Dermis blood vessel endothelial cell (primary cell): ENCODE results near the gene OSBPL7. TPM values are rescaled to one million over a fixed set of nuclear protein-coding genes. Genes with fewer than 3 reads are reported as not detected.

Experiments used
- DNase-seq: peaks from one replicate; pipeline ENCODE4 v3.0.0; 2010
- total RNA-seq: library from RNA; depleted of rRNA; stranded (reverse); fragments of >200 nt; gene quantifications from 2 replicates; pipeline ENCODE4 v1.2.3, GENCODE V29; 2014

Gene OSBPL7, protein sequence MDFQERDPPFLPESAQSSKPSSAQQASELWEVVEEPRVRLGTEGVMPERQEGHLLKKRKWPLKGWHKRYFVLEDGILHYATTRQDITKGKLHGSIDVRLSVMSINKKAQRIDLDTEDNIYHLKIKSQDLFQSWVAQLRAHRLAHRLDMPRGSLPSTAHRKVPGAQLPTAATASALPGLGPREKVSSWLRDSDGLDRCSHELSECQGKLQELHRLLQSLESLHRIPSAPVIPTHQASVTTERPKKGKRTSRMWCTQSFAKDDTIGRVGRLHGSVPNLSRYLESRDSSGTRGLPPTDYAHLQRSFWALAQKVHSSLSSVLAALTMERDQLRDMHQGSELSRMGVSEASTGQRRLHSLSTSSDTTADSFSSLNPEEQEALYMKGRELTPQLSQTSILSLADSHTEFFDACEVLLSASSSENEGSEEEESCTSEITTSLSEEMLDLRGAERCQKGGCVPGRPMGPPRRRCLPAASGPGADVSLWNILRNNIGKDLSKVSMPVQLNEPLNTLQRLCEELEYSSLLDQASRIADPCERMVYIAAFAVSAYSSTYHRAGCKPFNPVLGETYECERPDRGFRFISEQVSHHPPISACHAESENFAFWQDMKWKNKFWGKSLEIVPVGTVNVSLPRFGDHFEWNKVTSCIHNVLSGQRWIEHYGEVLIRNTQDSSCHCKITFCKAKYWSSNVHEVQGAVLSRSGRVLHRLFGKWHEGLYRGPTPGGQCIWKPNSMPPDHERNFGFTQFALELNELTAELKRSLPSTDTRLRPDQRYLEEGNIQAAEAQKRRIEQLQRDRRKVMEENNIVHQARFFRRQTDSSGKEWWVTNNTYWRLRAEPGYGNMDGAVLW
- 8.9 and 11.6 TPM in 2 replicates for total RNA-seq

DNA sequence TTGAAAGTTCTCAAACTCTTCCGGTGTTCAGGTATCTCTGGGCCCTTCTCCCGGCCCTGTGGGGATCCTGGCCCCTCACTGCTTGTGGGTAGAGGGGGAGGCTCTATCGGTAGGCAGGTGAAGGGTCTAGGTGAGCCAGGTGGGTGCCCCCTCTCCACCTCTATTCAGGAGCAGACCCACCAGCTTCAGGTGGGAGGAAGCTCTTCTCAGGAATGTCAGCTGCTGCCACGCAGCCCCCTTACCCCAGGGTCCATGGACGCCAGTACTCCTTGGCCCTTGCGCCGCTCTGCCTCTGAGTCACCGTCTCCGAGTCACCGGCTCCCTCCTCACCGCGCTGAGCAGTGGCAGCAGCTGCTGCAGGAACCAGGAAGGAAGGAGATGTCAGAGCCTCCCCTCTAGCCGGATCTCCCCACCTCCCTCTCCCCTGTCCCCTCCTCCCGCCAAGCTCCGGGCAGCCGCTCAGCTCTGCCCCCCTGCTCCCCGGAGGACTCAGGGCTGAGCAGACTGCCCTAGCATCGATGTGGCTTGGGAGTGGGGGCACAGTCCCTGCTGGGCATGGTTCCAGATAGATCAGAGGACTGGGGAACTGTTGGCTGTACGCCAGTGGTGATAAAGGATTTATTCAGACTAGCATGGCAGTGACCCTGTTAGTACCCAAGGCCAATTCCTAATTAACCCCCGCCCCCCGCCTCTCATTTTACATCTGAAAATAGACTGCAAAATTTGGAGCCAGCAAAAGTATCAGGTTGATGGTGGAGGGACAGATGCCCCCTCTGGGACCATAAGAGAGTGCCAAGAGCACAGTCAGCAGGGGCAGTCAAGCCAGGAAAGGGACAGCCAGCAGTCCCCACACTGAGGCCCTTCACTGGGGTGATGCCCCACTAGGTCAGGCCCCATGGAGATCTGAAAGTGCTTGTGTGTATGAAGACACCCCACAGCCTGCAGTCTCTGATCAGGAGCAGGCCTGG is at the start of gene OSBPL7:
Gene OSBPL7 (minus strand): TSS at position 371 of the 968 bp plus-strand sequence. CDS start 1,516 bp downstream, outside the sequence.
- DNase-seq: peak; percentile 95

DNA sequence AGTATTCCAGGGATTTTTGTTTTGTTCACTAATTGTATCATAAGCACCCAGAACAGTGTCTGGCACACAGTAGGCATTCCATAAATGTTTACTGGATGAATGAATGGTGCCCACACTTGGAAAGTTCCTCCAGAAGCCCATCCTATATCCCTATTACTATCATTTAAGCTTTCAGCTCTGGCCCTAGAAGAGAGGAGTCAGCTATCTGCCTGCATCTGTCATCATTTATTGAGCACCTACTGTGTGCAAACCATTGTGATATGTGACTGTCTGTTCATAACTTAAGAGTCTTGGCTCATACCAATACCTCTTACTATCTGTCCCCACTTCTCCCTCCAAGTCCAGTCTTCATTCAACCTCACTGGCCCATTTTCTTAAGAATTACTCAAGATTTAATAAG is 49.5 kb upstream of the OSBPL7 start:
- no peak for DNase-seq

DNA sequence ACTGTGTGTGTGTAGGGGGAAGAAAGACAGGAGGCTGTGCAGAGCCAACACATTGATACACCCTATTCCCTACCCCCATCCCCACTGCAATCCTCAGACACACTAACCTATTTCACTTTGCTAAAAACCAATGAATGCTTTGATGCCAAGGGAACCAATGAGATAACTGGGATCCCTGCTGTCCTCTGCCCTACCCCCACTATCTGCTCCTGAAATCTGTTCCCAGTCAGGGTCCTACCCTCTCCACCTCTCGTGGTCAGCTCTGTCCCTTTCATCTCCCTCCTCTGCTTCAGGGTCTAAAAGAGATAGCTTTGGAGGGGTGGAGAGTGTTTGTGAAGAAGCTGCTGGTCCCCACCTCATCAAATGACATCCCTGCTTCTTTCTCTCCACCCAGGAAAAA is 48.5 kb upstream of the OSBPL7 start:
- no peak for DNase-seq

DNA sequence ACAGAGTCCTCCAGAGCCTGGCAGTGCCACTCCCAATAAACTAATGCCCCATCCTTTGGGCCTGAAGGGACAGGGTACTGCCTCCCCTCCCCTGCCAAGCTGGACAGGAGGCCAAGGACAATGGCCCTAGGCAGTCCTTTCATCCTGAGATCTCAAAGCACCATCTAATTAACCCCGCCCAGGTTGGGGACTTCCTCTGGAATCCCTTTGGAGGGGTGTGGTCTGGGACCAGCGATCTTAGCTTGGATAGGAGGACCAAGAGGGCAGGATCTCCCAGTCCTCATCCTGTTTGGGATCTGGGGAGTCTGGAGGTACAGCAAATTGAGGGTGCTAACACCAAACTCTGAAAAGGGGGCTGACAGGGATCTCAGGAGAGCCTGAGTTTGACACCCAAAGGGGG is 47.5 kb upstream of the OSBPL7 start:
- DNase-seq: no peak

DNA sequence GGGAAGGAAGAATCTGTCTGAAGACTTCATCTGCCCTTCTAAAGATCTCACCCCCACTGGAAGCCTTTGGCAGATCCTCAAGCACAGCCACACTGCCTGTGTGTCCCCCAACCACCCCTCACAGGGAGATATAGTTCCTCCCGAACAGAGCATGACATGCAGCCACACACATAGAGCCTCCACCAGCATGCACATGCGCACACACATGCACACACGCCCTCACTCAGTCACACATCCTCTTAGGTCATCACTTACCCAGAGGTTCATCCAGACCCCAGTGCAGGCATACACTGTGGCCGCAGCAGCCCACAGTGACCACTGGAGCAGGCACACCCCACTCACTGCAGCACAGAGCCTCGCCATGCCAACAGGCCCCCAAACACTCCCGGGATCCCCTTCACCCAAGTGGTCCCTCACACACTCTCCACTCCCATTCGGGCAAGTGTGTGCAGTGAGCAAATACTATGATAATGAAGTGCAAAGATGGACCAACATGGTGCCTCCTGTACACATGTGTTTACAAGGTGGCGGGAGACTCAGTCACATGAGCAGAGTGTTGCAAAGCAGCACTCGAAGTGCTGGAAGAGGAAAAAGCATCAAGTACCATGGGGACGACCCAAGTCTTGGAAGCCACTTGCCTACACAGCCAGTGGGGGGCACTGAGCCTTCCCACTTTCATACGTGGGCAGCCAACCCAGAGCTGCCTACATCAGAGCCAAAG is 46.4 kb upstream of the OSBPL7 start:
- DNase-seq: no peak

DNA sequence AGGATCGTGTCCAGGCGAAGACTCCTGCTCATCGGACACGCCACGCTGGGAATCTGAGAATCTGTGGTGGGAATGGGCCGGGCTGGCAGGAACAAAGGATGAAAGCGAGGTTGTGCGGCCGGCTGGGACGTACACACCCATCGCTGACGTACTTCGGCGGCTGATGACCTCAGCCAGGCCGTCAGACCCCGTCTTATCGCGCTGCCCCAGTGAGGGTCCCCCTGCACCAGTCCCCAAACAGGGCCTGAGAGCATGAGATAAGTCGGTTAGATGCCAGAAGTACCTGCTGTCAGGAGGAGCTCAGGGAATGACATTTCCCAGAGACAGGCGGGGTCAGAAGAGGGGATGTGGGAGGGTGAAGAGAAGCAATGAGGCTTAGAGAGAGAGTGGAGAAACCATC is 45.3 kb upstream of the OSBPL7 start:
- no peak for DNase-seq

DNA sequence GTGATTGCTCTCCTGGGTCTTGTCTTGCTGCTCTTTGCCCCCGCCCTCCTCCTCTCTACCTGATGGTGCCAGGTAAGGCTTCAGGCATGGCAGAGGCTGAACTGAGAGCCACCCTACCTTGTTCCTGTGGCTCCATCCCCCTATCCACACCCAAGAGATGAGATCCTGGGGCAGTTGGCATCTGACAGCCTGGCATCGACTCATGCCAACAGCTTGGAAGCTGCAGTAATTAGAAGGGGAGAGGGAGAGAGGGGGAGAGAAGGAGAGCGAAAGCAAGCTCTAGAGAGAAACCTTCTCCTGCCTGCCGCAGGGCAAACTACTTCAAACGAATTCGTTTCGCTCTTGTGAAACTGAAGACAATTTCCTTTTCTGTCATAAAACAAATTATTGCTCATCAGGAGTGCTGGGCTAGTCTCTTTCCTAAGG is 43.2 kb upstream of the OSBPL7 start:
- no peak for DNase-seq

DNA sequence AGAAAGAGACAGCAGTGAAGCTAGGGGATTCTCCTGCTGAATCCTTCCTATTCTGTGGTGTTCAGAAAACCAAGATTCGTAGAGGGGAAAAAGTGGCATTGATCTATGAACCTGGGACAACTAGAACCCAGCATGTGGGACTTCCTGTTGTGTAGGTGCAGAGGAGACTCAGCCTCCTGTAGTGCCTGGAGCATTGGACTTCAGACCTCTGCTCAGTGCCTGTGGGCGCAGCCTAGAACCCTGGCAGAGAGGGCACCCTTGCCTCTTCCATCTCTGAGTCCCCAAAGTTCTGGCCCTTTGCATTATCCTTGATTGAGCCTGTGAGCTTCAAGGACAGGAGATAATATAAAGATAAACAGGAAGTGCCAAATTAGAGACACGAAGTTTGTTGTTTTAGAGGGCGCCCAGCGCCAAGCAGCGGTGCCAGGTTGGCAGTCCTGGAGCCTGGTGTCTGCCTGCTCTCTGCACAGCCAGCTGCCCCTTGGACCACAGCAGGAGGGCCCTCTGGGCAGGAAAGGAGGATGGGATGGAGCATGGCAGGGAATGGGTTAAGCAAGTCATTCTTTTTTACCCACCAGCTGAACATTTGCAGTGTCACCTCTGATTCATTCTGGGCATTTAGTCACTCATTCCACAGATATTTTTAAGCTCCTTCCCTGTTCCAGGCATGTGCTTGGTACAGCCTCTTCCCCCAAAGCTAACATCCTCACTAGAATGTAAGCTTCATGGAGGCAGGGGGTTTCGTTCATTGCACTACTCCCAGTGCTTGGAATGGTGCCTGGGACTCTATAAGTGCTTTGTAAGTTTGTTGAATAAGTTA is 41.2 kb upstream of the OSBPL7 start:
- DNase-seq: peak; percentile 47

DNA sequence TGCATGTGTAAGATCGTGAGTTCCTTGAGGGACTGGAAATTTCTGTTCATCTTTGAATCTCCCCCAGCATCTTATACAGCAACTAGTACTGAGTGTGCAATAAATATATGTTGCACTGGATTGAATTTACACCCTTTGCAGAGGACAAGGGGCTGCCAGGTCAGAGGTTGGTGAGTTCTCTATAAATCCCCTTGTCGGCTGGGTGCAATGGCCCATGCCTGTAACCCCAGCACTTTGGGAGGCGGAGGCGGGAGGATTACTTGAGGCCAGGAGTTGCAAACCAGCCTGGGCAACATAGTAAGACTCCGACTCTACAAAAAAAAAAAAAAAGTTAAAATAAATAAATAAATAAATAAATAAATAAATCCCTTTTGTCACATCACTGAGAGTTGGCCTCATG is 38.8 kb upstream of the OSBPL7 start:
- no peak for DNase-seq

DNA sequence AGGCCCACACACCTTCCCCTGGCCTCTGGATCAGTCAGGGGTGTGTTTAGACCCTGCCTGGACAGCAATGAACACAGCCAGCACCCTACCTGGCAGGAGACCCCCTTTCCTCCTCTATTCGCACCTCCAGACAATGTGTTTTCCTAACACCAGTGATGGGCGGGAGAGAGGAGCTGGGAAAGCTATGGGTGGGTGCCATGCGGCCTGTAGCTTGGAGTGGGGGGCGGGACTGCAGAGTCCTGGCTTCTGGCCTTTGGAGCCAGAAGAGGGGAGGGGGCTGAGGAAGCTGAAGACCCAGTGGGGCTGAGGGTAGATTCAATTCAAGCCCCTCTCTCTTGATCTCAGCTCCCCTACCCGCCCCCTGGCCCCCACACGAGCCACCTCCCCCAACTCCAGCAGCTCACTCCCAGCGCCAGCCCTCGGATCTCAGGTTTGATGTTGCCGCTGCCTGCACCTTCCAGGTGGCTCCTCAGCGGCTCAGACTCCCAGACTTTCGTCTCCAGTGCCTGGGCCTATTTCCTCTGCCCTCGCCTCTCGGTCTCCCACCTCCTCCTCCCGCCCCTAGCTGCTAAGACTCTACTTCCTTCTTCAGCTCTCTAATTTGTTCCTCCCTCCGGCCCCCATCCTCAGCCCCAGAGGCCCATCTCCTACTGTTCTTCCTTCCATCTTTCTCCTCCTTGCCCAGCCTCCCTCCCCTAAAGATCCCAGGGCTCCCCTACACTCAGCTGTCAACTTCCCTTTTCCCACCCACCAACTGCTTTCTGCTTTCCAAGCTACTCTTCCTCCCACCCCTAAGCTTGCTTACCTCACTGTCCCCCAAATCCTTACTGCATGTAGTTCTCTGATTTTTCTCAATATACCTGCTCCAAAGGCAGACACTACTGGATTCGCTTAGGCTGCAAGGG is 36.2 kb upstream of the OSBPL7 start:
- no peak for DNase-seq

DNA sequence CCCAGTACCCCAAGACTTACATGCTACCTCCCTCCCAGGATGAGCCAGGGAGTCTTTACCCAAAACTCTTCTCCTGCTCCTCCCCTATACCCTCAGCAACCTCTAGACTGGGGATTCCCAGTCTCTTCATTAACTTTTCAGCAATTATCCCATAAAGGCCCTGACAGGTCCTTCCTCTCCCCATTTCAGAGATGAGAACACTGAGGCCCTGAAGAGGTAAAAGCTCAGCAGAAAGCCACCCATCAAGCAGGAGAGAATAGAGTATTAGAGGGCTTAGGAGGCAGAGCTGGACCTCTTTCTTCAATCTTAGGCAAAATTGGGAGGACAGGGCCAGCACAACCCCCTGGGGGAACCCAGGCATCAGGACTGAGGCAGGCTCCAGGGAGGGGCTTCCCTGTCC is 35.2 kb upstream of the OSBPL7 start:
- no peak for DNase-seq

DNA sequence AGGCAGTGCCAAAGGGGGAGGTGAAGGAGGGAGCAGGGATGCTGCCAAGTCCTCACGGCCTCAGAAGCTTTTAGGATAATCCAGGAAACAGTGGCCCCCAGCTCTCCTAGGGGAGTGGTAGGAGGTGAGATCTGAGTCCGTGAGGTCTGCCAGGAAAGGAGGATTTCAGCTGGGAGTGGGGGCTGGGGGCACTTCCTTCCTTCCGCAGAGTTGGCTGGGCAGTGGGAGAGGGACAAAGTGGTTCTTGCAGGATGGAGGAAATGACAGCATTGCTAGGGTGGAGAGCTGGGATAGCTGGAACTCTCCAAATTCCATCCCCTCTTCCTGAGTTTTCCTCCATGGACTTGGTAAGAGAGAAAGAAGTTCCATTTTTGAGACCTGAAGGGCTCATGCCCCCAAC is 34.1 kb upstream of the OSBPL7 start:
- DNase-seq: peak; percentile 58

DNA sequence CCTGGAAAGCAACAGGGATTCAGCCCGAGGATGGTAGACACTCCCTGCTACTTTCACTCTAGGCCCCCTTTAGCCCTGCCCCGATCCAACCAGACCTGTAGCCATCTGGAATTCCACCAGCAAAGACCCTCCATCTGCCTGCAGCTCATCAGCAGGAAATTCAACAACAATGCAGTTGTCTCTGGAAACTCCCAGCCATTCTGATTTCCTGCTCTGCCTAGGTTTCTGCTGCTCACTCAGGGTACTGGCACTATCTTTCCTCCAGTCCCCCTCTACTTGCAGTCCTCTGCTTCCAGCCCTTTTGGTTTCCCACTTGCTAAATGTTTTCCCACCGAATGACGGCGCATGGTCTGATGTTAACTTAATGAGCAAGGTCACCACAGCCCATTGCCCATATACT is 32.0 kb upstream of the OSBPL7 start:
- no peak for DNase-seq

DNA sequence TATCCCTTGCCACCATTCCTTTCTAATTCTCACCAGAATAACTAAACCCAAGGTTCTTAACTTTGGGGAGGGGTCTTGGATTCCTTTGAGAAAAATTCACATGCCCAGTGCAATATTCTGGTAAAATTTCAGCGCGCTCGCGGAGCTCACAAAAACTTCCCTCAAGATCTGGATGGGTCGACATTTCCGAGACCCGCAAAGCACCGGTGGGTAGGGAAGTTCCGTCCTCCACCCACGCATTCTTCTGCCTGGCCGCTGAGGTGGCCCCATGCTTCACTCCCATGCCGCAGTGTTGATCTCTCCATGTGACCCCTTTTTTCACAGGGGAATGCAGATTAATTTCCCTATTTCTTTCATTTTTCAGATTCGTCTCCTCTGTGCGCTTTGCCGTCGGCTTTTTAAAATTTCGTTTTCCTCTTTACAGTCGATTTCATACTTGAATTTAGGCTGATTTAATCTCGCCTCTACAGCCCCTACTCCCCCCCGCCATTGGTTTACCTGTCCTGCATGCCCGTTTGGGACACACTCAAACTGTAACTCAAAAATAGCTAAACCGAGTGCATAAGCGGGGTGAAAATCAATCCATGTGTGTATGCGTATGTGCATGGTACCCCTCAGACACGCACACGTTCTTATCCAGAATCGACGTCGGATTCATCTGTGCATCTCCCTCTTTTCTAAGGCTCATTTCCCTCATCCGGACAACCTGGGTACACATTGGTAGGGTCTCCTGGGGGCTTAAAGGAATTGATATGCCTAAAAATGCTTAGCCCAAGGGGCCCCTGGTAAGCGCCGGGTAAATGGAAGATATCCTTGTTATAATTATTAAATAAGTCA is 30.7 kb upstream of the OSBPL7 start:
- DNase-seq: no peak

DNA sequence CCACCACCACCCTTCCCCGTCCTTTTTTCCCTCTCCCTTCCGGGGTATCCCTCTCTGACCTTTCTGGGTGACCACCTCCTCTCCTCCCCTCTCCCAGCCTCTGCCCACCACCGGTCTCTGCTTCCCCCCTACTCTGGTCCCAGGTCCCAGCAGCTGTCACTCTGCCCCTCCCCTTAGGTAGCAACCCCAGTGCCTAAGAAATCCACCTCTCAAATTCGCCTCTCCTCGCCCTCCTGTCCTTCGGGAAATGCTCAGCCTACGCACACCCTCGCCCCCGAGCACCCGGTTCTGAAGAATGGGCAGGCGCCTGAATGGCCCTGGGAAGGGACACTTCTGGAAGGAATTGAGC is 30.1 kb upstream of the OSBPL7 start:
- DNase-seq: no peak

DNA sequence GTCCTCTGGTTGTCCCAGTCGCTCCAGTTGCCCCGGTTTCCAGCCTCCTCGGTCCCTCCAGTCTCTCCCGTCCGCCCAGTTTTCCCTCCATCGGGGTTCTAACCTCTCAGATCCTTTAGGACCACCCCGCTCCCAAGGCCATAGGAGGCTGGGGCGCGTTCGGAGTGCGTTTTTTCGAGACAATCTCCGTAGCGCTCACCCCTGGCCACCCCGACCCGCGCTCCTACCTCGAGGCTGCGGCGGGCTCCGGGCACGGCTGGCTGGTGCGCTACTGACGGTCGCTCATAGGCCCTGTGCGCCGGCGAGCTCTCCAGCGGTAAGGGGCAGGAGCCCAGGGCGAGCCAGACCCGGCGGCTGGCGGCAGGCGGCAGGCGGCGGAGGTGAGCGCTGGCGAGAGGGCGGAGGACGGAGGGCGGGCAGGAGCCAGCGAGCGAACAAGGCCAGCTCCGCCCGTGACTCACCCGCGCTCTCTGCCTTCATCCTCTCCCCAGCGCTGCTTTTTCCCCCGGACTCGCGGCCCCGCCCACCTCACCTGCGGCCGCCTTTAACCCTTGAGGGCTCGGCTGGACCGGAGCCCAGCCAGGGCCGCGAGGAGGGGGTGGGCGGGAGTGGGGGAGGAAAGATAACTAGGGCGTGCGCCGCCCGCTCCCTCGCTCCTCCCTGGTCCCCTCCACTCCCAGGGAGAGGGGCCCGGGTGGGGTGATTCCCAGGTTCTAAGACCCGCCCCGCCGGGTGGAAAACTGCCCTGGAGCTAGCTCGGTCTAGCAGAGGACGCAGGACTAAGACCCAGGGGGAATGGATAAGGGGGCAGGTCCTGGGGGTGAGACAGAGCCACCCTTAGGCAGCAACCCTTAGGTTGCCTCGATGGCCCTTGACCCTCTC is 29.3 kb upstream of the OSBPL7 start, which contains the start of gene SP6:
Gene SP6 (minus strand): TSS at position 472 of the 882 bp plus-strand sequence. CDS start 2,734 bp downstream, outside the sequence.
- DNase-seq: peak; percentile 78

DNA sequence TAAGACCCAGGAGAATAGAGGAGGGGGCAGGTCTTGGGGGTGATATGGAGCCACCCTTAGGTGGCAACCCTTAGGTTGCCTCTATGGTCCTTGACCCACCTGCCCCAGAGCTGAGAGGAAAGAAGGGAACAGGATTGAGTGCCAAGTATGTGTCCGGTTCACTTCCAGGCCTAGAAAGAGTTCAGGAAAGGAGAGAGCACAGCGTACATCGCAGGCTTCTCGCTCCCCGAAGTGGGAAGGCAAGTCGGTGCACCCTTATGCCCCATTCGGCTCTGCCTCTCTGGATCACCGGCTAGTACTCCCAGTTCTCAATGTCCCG is 28.7 kb upstream of the OSBPL7 start:
- no peak for DNase-seq

DNA sequence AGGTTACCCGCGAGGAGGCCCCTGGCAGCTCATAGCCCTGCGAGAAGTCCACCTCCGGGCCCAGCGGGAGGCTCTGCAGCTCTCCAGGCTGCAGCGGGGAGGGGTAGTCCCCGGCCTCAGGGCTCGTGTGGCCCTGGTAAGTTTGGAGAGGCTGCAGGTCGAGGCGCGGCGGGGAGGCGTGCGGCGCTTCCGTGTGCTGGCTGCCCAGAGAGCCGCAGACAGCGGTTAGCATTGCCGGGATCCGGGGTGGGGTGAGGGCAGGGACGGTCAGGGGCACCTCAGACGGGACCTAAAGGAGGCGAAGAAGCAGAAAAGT is 26.6 kb upstream of the OSBPL7 start:
- no peak for DNase-seq
